GM23338 (cell line): ENCODE data around the gene CEBPG.

Source experiments
- POLR2AphosphoS5 ChIP-seq: IDR thresholded peaks from 2 replicates; pipeline ENCODE4 v1.6.1; 2016; ENCODE audit warnings: antibody characterized with exemption, low read depth
- TF ChIP-seq, protein P1 (sequence below): IDR thresholded peaks from one replicate; pipeline ENCODE4 v1.6.1; 2018; ENCODE audit warnings: antibody characterized with exemption; ENCODE audit not compliant: unreplicated experiment
- TF ChIP-seq, protein P2 (sequence below), 2 experiments: fragments of 200-600 bp in 1 of 2; sonication (generic) in 1 of 2; conservative IDR thresholded peaks; 2 replicates each; pipeline versions ENCODE4 v1.5.1 to v1.6.1; 2016 to 2017; ENCODE audit warnings: antibody characterized with exemption in 2 of 2, low read depth in 2 of 2, mild to moderate bottlenecking in 2 of 2, moderate library complexity in 1 of 2

- TF ChIP-seq, protein P1, sequence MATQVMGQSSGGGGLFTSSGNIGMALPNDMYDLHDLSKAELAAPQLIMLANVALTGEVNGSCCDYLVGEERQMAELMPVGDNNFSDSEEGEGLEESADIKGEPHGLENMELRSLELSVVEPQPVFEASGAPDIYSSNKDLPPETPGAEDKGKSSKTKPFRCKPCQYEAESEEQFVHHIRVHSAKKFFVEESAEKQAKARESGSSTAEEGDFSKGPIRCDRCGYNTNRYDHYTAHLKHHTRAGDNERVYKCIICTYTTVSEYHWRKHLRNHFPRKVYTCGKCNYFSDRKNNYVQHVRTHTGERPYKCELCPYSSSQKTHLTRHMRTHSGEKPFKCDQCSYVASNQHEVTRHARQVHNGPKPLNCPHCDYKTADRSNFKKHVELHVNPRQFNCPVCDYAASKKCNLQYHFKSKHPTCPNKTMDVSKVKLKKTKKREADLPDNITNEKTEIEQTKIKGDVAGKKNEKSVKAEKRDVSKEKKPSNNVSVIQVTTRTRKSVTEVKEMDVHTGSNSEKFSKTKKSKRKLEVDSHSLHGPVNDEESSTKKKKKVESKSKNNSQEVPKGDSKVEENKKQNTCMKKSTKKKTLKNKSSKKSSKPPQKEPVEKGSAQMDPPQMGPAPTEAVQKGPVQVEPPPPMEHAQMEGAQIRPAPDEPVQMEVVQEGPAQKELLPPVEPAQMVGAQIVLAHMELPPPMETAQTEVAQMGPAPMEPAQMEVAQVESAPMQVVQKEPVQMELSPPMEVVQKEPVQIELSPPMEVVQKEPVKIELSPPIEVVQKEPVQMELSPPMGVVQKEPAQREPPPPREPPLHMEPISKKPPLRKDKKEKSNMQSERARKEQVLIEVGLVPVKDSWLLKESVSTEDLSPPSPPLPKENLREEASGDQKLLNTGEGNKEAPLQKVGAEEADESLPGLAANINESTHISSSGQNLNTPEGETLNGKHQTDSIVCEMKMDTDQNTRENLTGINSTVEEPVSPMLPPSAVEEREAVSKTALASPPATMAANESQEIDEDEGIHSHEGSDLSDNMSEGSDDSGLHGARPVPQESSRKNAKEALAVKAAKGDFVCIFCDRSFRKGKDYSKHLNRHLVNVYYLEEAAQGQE: no peak
- TF ChIP-seq POLR2AphosphoS5: no peak
- TF ChIP-seq, protein P2, sequence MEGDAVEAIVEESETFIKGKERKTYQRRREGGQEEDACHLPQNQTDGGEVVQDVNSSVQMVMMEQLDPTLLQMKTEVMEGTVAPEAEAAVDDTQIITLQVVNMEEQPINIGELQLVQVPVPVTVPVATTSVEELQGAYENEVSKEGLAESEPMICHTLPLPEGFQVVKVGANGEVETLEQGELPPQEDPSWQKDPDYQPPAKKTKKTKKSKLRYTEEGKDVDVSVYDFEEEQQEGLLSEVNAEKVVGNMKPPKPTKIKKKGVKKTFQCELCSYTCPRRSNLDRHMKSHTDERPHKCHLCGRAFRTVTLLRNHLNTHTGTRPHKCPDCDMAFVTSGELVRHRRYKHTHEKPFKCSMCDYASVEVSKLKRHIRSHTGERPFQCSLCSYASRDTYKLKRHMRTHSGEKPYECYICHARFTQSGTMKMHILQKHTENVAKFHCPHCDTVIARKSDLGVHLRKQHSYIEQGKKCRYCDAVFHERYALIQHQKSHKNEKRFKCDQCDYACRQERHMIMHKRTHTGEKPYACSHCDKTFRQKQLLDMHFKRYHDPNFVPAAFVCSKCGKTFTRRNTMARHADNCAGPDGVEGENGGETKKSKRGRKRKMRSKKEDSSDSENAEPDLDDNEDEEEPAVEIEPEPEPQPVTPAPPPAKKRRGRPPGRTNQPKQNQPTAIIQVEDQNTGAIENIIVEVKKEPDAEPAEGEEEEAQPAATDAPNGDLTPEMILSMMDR (conservative IDR thresholded peaks at IDR 0.05; ENCODE audit: low read depth in 2 of 2): peak; percentile 74 to 87
Observed at GRCh38 chr19:33416307-33417215, 43.1 kb downstream of the CEBPG start.
